HEK293 (cell line): ENCODE data around the gene PRM1.

Experiments used
- CTCF ChIA-PET: fragments of 350-600 bp; formaldehyde crosslinking; extraction: SDS; loops from one replicate; lab custom pipeline; 2021; ENCODE audit warnings: antibody characterized with exemption; lab: Yijun Ruan, JAX
- POLR2A ChIA-PET: fragments of 300-600 bp; formaldehyde crosslinking; extraction: SDS; loops from one replicate; lab custom pipeline; 2020; ENCODE audit warnings: antibody characterized with exemption, inconsistent platforms; lab: Yijun Ruan, JAX
- H3K27ac ChIP-seq: fragments of 200-500 bp; sonication (Bioruptor generic); 2 replicates; pipeline ENCODE4 v1.5.1; 2014; ENCODE audit warnings: low read depth, low read length, control low read depth, inconsistent platforms; ENCODE audit errors: extremely low read depth
- H3K36me3 ChIP-seq, 2 experiments: fragments of 200-500 bp in 1 of 2; sonication (Bioruptor generic) in 1 of 2; 1 replicate in 1 of 2; 2 replicates in 1 of 2; pipeline ENCODE4 v1.5.1; 2014 to 2017; ENCODE audit warnings: inconsistent platforms in 2 of 2, low read length in 2 of 2; ENCODE audit not compliant: control insufficient read depth in 2 of 2, insufficient read depth in 1 of 2
- H3K4me1 ChIP-seq: fragments of 200-500 bp; sonication (Bioruptor generic); 2 replicates; pipeline ENCODE4 v1.5.1; 2014; ENCODE audit warnings: mild to moderate bottlenecking, low read length, inconsistent platforms; ENCODE audit not compliant: control insufficient read depth, insufficient read depth
- H3K4me3 ChIP-seq: 2 replicates; pipeline ENCODE4 v1.5.1; 2011; ENCODE audit warnings: low read depth, mild to moderate bottlenecking, control low read depth, low read length, moderate library complexity
- H3K9me3 ChIP-seq: fragments of 200-500 bp; sonication (Bioruptor generic); 2 replicates; pipeline ENCODE4 v1.5.1; 2014; ENCODE audit warnings: low read depth, low read length, inconsistent platforms; ENCODE audit not compliant: control insufficient read depth, insufficient read depth
- EGR2 ChIP-seq: fragments of 450-650 bp; formaldehyde crosslinking; IDR thresholded peaks from 2 replicates; pipeline ENCODE4 v1.5.1; 2016; ENCODE audit warnings: low read depth, missing biosample characterization, missing genetic modification characterization
- GLIS2 ChIP-seq: fragments of 450-650 bp; formaldehyde crosslinking; IDR thresholded peaks from 2 replicates; pipeline ENCODE4 v1.5.1; 2016; ENCODE audit warnings: missing biosample characterization, missing genetic modification characterization
- ZNF112 ChIP-seq: fragments of 450-650 bp; formaldehyde crosslinking; IDR thresholded peaks from 2 replicates; pipeline ENCODE4 v1.5.0; 2017; ENCODE audit warnings: missing biosample characterization, missing genetic modification characterization
- ZNF121 ChIP-seq: fragments of 450-650 bp; formaldehyde crosslinking; IDR thresholded peaks from 2 replicates; pipeline ENCODE4 v1.5.1; 2016; ENCODE audit warnings: missing biosample characterization, missing genetic modification characterization
- ZNF16 ChIP-seq: fragments of 450-650 bp; formaldehyde crosslinking; IDR thresholded peaks from 2 replicates; pipeline ENCODE4 v1.5.1; 2016; ENCODE audit warnings: low read depth, missing biosample characterization, missing genetic modification characterization
- ZNF274 ChIP-seq, 2 experiments: fragments of 200-500 bp in 1 of 2; fragments of 450-650 bp in 1 of 2; sonication (Bioruptor generic) in 1 of 2; formaldehyde crosslinking in 1 of 2; IDR thresholded peaks; 2 replicates each; pipeline versions ENCODE4 v1.5.1 to v1.6.1; 2014 to 2016; ENCODE audit warnings: borderline replicate concordance in 1 of 2, inconsistent platforms in 1 of 2, low read length in 1 of 2, missing biosample characterization in 1 of 2, missing genetic modification characterization in 1 of 2
- ZNF501 ChIP-seq: fragments of 450-650 bp; formaldehyde crosslinking; IDR thresholded peaks from 2 replicates; pipeline ENCODE4 v1.5.1; 2016; ENCODE audit warnings: missing biosample characterization, missing genetic modification characterization
- ZNF529 ChIP-seq: fragments of 450-650 bp; formaldehyde crosslinking; IDR thresholded peaks from 2 replicates; pipeline ENCODE4 v1.5.1; 2017; ENCODE audit warnings: missing genetic modification characterization, missing biosample characterization; ENCODE audit not compliant: insufficient replicate concordance
- ZNF571 ChIP-seq: fragments of 450-650 bp; formaldehyde crosslinking; IDR thresholded peaks from 2 replicates; pipeline ENCODE4 v1.5.0; 2017; ENCODE audit warnings: missing biosample characterization, missing genetic modification characterization
- TF ChIP-seq, protein P1 (sequence below): fragments of 450-650 bp; formaldehyde crosslinking; IDR thresholded peaks from 2 replicates; pipeline ENCODE4 v1.5.1; 2016; ENCODE audit warnings: missing biosample characterization, missing genetic modification characterization, borderline replicate concordance
- TF ChIP-seq, protein P2 (sequence below): fragments of 450-650 bp; formaldehyde crosslinking; IDR thresholded peaks from 2 replicates; pipeline ENCODE4 v1.5.1; 2016; ENCODE audit warnings: missing biosample characterization, missing genetic modification characterization
- TF ChIP-seq, protein P3 (sequence below): sonication (generic); formaldehyde crosslinking; IDR thresholded peaks from 2 replicates; pipeline ENCODE4 v1.8.1; 2022; ENCODE audit warnings: mild to moderate bottlenecking, moderate library complexity, missing genetic modification reagents
- TF ChIP-seq, protein P4 (sequence below): fragments of 450-650 bp; formaldehyde crosslinking; IDR thresholded peaks from 2 replicates; pipeline ENCODE4 v1.5.1; 2017; ENCODE audit warnings: missing biosample characterization, missing genetic modification characterization
- TF ChIP-seq, protein P5 (sequence below): fragments of 450-650 bp; IDR thresholded peaks from 2 replicates; pipeline ENCODE4 v1.5.1; 2018; ENCODE audit warnings: missing biosample characterization, missing genetic modification characterization
- TF ChIP-seq, protein P6 (sequence below): fragments of 450-650 bp; formaldehyde crosslinking; IDR thresholded peaks from 2 replicates; pipeline ENCODE4 v1.5.1; 2016; ENCODE audit warnings: missing biosample characterization, missing genetic modification characterization
- TF ChIP-seq, protein P7 (sequence below): fragments of 450-650 bp; formaldehyde crosslinking; IDR thresholded peaks from 2 replicates; pipeline ENCODE4 v1.5.1; 2016; ENCODE audit warnings: missing biosample characterization, missing genetic modification characterization, low read depth

Gene PRM1

DNA sequence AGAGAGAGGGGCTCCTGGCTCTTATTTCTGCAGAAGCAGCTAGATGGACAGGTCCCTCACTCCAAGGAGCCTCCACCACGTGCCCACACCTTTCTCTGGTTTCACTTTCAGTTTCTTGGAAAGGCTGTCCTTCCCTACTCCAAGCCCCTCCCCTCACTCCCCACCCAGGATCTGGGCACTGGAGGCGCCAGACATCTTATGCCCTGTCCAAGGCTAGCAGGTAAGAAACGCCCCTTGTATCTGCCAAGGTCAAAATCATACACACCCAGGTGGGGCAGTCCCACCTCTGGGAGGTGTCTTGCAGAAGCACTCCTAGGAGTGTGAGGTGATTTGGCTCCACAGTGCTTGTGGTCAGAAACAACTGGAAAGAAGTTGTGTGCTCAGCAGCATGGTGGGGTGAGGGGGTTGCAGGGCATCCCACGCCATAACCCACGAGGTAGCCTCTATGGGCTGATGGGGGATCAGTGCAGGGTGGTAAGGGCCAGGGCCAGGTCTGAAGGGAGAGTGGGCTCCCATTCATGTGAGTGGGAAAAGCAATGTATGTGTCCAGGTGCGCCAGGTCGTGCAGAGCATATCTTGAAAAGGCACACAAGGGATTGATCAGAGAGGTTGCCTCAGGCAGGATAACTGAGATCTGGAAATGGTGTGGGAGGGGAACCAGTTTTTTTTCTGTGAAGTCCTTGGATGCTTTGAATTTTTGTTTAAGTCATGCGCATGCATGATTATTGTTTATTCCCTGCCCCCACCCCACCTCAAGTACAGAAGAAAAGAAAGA lies 31.8 kb upstream of the PRM1 start (continued):
- TF ChIP-seq, protein P1, sequence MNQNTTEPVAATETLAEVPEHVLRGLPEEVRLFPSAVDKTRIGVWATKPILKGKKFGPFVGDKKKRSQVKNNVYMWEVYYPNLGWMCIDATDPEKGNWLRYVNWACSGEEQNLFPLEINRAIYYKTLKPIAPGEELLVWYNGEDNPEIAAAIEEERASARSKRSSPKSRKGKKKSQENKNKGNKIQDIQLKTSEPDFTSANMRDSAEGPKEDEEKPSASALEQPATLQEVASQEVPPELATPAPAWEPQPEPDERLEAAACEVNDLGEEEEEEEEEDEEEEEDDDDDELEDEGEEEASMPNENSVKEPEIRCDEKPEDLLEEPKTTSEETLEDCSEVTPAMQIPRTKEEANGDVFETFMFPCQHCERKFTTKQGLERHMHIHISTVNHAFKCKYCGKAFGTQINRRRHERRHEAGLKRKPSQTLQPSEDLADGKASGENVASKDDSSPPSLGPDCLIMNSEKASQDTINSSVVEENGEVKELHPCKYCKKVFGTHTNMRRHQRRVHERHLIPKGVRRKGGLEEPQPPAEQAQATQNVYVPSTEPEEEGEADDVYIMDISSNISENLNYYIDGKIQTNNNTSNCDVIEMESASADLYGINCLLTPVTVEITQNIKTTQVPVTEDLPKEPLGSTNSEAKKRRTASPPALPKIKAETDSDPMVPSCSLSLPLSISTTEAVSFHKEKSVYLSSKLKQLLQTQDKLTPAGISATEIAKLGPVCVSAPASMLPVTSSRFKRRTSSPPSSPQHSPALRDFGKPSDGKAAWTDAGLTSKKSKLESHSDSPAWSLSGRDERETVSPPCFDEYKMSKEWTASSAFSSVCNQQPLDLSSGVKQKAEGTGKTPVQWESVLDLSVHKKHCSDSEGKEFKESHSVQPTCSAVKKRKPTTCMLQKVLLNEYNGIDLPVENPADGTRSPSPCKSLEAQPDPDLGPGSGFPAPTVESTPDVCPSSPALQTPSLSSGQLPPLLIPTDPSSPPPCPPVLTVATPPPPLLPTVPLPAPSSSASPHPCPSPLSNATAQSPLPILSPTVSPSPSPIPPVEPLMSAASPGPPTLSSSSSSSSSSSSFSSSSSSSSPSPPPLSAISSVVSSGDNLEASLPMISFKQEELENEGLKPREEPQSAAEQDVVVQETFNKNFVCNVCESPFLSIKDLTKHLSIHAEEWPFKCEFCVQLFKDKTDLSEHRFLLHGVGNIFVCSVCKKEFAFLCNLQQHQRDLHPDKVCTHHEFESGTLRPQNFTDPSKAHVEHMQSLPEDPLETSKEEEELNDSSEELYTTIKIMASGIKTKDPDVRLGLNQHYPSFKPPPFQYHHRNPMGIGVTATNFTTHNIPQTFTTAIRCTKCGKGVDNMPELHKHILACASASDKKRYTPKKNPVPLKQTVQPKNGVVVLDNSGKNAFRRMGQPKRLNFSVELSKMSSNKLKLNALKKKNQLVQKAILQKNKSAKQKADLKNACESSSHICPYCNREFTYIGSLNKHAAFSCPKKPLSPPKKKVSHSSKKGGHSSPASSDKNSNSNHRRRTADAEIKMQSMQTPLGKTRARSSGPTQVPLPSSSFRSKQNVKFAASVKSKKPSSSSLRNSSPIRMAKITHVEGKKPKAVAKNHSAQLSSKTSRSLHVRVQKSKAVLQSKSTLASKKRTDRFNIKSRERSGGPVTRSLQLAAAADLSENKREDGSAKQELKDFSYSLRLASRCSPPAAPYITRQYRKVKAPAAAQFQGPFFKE = no peak
- TF ChIP-seq ZNF16 (tag by site-specific recombination) = no peak

DNA sequence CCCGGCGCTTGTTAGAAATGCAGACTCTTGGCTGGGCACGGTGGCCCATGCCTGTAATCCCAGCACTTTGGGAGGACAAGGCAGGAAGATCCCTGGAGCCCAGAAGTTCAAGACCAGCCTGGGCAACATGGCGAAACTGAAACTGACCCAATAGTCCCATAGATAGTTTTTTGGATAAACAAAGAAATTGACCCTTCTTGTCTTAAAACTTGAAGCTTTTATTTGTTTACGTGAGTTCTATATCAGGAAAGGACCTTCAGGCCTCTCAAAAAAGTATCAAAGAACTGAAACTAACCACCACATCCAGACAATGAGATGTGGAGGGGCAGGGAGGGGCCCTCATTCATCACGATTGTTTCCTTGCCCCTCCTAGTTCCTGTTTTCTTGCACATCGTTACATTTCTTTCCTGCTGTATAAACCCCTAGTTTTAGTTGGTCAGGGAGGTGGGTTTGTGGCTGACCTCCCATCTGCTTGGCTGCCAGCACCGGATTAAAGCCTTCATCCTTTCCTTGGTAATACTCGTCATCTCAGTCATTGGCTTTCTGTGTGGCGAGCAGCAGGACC lies 29.9 kb upstream of the PRM1 start:
- Histone ChIP-seq H3K36me3 (no peaks in the 10 kb centered on the region), H3K4me1 (no peaks in the 10 kb centered on the region), H3K27ac (no peak overlapping the region), H3K9me3 (no peaks in the 10 kb centered on the region), H3K4me3 (no peak overlapping the region)
- TF ChIP-seq ZNF112 (tag by site-specific recombination) = no peak
- no peak for TF ChIP-seq ZNF274 (IDR thresholded peaks at IDR 0.05; ENCODE audit: low read length)
- no peak for TF ChIP-seq ZNF274 (tag by site-specific recombination; IDR thresholded peaks at IDR 0.05; ENCODE audit: borderline replicate concordance)
- no peak for TF ChIP-seq ZNF121
- TF ChIP-seq, protein P2, sequence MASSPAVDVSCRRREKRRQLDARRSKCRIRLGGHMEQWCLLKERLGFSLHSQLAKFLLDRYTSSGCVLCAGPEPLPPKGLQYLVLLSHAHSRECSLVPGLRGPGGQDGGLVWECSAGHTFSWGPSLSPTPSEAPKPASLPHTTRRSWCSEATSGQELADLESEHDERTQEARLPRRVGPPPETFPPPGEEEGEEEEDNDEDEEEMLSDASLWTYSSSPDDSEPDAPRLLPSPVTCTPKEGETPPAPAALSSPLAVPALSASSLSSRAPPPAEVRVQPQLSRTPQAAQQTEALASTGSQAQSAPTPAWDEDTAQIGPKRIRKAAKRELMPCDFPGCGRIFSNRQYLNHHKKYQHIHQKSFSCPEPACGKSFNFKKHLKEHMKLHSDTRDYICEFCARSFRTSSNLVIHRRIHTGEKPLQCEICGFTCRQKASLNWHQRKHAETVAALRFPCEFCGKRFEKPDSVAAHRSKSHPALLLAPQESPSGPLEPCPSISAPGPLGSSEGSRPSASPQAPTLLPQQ = no peak
- no peak for TF ChIP-seq ZNF501 (tag by site-specific recombination)
- TF ChIP-seq, protein P3, sequence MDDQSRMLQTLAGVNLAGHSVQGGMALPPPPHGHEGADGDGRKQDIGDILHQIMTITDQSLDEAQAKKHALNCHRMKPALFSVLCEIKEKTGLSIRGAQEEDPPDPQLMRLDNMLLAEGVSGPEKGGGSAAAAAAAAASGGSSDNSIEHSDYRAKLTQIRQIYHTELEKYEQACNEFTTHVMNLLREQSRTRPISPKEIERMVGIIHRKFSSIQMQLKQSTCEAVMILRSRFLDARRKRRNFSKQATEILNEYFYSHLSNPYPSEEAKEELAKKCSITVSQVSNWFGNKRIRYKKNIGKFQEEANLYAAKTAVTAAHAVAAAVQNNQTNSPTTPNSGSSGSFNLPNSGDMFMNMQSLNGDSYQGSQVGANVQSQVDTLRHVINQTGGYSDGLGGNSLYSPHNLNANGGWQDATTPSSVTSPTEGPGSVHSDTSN (CRISPR knock-in tag) = no peak
- no peak for TF ChIP-seq ZNF571 (tag by site-specific recombination)
- TF ChIP-seq, protein P4, sequence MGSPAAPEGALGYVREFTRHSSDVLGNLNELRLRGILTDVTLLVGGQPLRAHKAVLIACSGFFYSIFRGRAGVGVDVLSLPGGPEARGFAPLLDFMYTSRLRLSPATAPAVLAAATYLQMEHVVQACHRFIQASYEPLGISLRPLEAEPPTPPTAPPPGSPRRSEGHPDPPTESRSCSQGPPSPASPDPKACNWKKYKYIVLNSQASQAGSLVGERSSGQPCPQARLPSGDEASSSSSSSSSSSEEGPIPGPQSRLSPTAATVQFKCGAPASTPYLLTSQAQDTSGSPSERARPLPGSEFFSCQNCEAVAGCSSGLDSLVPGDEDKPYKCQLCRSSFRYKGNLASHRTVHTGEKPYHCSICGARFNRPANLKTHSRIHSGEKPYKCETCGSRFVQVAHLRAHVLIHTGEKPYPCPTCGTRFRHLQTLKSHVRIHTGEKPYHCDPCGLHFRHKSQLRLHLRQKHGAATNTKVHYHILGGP (tag by site-specific recombination) = no peak
- no peak for TF ChIP-seq ZNF529 (tag by site-specific recombination)
- TF ChIP-seq, protein P5, sequence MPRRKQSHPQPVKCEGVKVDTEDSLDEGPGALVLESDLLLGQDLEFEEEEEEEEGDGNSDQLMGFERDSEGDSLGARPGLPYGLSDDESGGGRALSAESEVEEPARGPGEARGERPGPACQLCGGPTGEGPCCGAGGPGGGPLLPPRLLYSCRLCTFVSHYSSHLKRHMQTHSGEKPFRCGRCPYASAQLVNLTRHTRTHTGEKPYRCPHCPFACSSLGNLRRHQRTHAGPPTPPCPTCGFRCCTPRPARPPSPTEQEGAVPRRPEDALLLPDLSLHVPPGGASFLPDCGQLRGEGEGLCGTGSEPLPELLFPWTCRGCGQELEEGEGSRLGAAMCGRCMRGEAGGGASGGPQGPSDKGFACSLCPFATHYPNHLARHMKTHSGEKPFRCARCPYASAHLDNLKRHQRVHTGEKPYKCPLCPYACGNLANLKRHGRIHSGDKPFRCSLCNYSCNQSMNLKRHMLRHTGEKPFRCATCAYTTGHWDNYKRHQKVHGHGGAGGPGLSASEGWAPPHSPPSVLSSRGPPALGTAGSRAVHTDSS = no peak
- TF ChIP-seq EGR2 (tag by site-specific recombination) = no peak
- no peak for TF ChIP-seq GLIS2
- TF ChIP-seq, protein P6, sequence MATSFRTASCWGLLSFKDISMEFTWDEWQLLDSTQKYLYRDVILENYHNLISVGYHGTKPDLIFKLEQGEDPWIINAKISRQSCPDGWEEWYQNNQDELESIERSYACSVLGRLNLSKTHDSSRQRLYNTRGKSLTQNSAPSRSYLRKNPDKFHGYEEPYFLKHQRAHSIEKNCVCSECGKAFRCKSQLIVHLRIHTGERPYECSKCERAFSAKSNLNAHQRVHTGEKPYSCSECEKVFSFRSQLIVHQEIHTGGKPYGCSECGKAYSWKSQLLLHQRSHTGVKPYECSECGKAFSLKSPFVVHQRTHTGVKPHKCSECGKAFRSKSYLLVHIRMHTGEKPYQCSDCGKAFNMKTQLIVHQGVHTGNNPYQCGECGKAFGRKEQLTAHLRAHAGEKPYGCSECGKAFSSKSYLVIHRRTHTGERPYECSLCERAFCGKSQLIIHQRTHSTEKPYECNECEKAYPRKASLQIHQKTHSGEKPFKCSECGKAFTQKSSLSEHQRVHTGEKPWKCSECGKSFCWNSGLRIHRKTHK = no peak
- TF ChIP-seq, protein P7, sequence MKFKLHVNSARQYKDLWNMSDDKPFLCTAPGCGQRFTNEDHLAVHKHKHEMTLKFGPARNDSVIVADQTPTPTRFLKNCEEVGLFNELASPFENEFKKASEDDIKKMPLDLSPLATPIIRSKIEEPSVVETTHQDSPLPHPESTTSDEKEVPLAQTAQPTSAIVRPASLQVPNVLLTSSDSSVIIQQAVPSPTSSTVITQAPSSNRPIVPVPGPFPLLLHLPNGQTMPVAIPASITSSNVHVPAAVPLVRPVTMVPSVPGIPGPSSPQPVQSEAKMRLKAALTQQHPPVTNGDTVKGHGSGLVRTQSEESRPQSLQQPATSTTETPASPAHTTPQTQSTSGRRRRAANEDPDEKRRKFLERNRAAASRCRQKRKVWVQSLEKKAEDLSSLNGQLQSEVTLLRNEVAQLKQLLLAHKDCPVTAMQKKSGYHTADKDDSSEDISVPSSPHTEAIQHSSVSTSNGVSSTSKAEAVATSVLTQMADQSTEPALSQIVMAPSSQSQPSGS (tag by site-specific recombination) = no peak
- POLR2A ChIA-PET = no interaction called here
- CTCF ChIA-PET = no interaction called here
